Hepatocyte (in vitro differentiated cells): Measurements from ENCODE around the gene FUS.

ENCODE experiments used
- EZH2 ChIP-seq: fragments of 200-600 bp; sonication (generic); IDR thresholded peaks from 2 replicates; pipeline ENCODE4 v1.6.1; 2016; ENCODE audit warnings: antibody characterized with exemption, mild to moderate bottlenecking, borderline replicate concordance
- EZH2phosphoT487 ChIP-seq: fragments of 200-600 bp; sonication (generic); IDR thresholded peaks from one replicate; pipeline ENCODE4 v1.6.1; 2018; ENCODE audit warnings: antibody characterized with exemption, mild to moderate bottlenecking, low read depth, moderate library complexity; ENCODE audit not compliant: unreplicated experiment, severe bottlenecking
- TF ChIP-seq, protein P1 (sequence below): fragments of 200-600 bp; sonication (generic); IDR thresholded peaks from 2 replicates; pipeline ENCODE4 v1.5.1; 2016; ENCODE audit warnings: antibody characterized with exemption, mild to moderate bottlenecking; ENCODE audit not compliant: poor library complexity

DNA sequence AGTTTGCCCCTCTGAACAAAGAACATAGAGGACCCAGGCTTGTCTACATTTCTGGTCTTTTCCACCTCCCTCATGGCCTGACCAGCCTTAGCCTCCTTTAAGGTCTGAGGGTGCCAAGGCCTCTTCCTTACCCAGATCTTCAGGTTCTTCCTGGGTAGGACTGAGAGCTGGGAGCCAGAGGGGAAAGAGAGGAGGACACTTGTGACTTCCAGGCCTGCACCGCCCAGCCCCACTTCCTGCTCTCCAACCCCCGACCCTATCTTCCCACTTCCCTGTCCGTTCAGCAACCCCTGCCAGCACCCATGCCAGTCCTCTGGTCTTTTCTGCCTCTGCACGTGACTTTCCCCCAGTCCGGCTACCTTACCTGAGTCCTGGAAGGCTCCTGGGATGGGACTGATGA, 30.6 kb upstream of the FUS start:
- TF ChIP-seq, protein P1, sequence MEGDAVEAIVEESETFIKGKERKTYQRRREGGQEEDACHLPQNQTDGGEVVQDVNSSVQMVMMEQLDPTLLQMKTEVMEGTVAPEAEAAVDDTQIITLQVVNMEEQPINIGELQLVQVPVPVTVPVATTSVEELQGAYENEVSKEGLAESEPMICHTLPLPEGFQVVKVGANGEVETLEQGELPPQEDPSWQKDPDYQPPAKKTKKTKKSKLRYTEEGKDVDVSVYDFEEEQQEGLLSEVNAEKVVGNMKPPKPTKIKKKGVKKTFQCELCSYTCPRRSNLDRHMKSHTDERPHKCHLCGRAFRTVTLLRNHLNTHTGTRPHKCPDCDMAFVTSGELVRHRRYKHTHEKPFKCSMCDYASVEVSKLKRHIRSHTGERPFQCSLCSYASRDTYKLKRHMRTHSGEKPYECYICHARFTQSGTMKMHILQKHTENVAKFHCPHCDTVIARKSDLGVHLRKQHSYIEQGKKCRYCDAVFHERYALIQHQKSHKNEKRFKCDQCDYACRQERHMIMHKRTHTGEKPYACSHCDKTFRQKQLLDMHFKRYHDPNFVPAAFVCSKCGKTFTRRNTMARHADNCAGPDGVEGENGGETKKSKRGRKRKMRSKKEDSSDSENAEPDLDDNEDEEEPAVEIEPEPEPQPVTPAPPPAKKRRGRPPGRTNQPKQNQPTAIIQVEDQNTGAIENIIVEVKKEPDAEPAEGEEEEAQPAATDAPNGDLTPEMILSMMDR = no peak
- TF ChIP-seq EZH2phosphoT487 = no peak
- no peak for TF ChIP-seq EZH2
